K562 (cell line): ENCODE measurements around the gene NR3C1. TPM values are rescaled to one million over a fixed set of nuclear protein-coding genes. Genes with fewer than 3 reads are reported as not detected.

Source experiments
- ATAC-seq: fragments of 200-7000 bp; cut with Tn5 transposase; 3 replicates; pipeline ENCODE4 v1.9.1; 2020; ENCODE audit warnings: moderate library complexity
- BruUV-seq: library from RNA; stranded (reverse); fragments of 400-500 nt; replicated peaks from 2 replicates; lab custom pipeline; 2021; lab: Mats Ljungman, UMichigan
- CTCF ChIA-PET: fragments of 300-600 bp; formaldehyde crosslinking; extraction: SDS; loops from one replicate; lab custom pipeline; 2021; ENCODE audit warnings: low intra/inter-chr PET ratio; lab: Yijun Ruan, JAX
- POLR2A ChIA-PET: fragments of 300-600, 350-650 bp; sonication (Branson Sonifier 250); formaldehyde crosslinking; extraction: SDS; loops from one replicate; lab custom pipeline; 2021; ENCODE audit warnings: antibody characterized with exemption, inconsistent platforms; lab: Yijun Ruan, JAX
- DNase-seq, 4 experiments: peaks; one replicate each; pipeline versions ENCODE4 v3.0.0 to v3.0.0-alpha.2; 2011 to 2018; ENCODE audit warnings: low spot score in 3 of 4, mixed read lengths in 3 of 4; ENCODE audit errors: extremely low read depth in 1 of 4
- FAIRE-seq: peaks from 2 replicates; lab custom pipeline; 2011; peaks lifted over from hg19 to GRCh38; lab: Jason Lieb, UNC
- H2AFZ ChIP-seq: 2 replicates; pipeline ENCODE4 v1.6.0; 2011; ENCODE audit warnings: low read depth, low read length, control low read depth, inconsistent platforms
- H3K27ac ChIP-seq: fragments of 200-600 bp; 3 replicates; pipeline ENCODE4 v1.8.0; 2011; ENCODE audit warnings: low read depth, mild to moderate bottlenecking, control low read depth, inconsistent platforms, low read length, moderate library complexity, mixed read lengths; ENCODE audit errors: extremely low read depth
- H3K27me3 ChIP-seq, 2 experiments: fragments of 300-600 bp in 1 of 2; 2 replicates in 1 of 2; 3 replicates in 1 of 2; pipeline versions ENCODE4 v1.6.0 to v1.8.0; 2011; ENCODE audit warnings: inconsistent platforms in 2 of 2, low read length in 2 of 2, mild to moderate bottlenecking in 1 of 2, mixed read lengths in 1 of 2, moderate library complexity in 1 of 2; ENCODE audit not compliant: control insufficient read depth in 2 of 2, insufficient read depth in 2 of 2
- H3K36me3 ChIP-seq: fragments of 300-600 bp; 3 replicates; pipeline ENCODE4 v1.8.0; 2011; ENCODE audit warnings: mild to moderate bottlenecking, low read length, inconsistent platforms; ENCODE audit not compliant: control insufficient read depth, insufficient read depth
- H3K4me1 ChIP-seq, 2 experiments: fragments of 200-600 bp in 1 of 2; replicated peaks in 1 of 2; 2 replicates in 1 of 2; 3 replicates in 1 of 2; pipeline versions ENCODE4 v1.5.1 to v1.8.0; 2011; ENCODE audit warnings: inconsistent platforms in 2 of 2, low read length in 2 of 2, mild to moderate bottlenecking in 1 of 2, mixed read lengths in 1 of 2, moderate library complexity in 1 of 2; ENCODE audit not compliant: control insufficient read depth in 2 of 2, insufficient read depth in 2 of 2
- H3K4me2 ChIP-seq: 2 replicates; pipeline ENCODE4 v1.6.1; 2011; ENCODE audit warnings: low read length, control low read depth, inconsistent platforms, mixed read lengths; ENCODE audit not compliant: insufficient read depth
- H3K4me3 ChIP-seq: fragments of 200-600 bp; sonication (generic), shearing (Covaris generic); 2 replicates; pipeline ENCODE4 v1.5.1; 2016; ENCODE audit warnings: control low read depth, inconsistent platforms
- H3K79me2 ChIP-seq: fragments of 200-600 bp; 3 replicates; pipeline ENCODE4 v1.8.0; 2011; ENCODE audit warnings: low read length, inconsistent platforms; ENCODE audit not compliant: control insufficient read depth, insufficient read depth
- H3K9ac ChIP-seq, 2 experiments: 2 replicates each; pipeline versions ENCODE4 v1.6.0 to v1.6.1; 2011; ENCODE audit warnings: low read depth in 2 of 2, low read length in 2 of 2, control low read depth in 1 of 2, inconsistent platforms in 1 of 2, mild to moderate bottlenecking in 1 of 2, mixed read lengths in 1 of 2; ENCODE audit not compliant: insufficient read depth in 1 of 2
- H3K9me1 ChIP-seq: one replicate; pipeline ENCODE4 v1.6.0; 2011; ENCODE audit warnings: inconsistent platforms, mild to moderate bottlenecking, low read length, moderate library complexity; ENCODE audit not compliant: control insufficient read depth, insufficient read depth
- H3K9me3 ChIP-seq: replicated peaks from 2 replicates; pipeline ENCODE4 v1.5.1; 2011; ENCODE audit warnings: low read depth, low read length, inconsistent platforms; ENCODE audit not compliant: control insufficient read depth, insufficient read depth
- H4K20me1 ChIP-seq: replicated peaks from 2 replicates; pipeline ENCODE4 v1.6.1; 2011; ENCODE audit warnings: low read length, inconsistent platforms, mixed read lengths; ENCODE audit not compliant: control insufficient read depth, insufficient read depth
- CCAR2 ChIP-seq: fragments of 200-400 bp; formaldehyde crosslinking; IDR thresholded peaks from 2 replicates; pipeline ENCODE4 v1.6.1; 2017; ENCODE audit warnings: mild to moderate bottlenecking, low read depth, low read length
- FOXM1 ChIP-seq, 2 experiments: fragments of 450-650 bp in 1 of 2; sonication (generic) in 1 of 2; formaldehyde crosslinking in 1 of 2; IDR thresholded peaks; 2 replicates each; pipeline versions ENCODE4 v1.6.1 to v1.9.0; 2017 to 2022; ENCODE audit warnings: low read depth in 2 of 2, mild to moderate bottlenecking in 2 of 2, missing genetic modification reagents in 1 of 2, moderate library complexity in 1 of 2
- NFE2L1 ChIP-seq: fragments of 450-650 bp; IDR thresholded peaks from 2 replicates; pipeline ENCODE4 v1.6.1; 2016; ENCODE audit warnings: missing genetic modification characterization, low read depth, mild to moderate bottlenecking, missing compliant biosample characterization, moderate library complexity, borderline replicate concordance
- NR4A1 ChIP-seq, 2 experiments: fragments of 250-450 bp in 1 of 2; fragments of 450-650 bp in 1 of 2; sonication (Bioruptor Pico) in 1 of 2; IDR thresholded peaks; 2 replicates each; pipeline versions ENCODE4 v1.4.0 to v1.6.1; 2016 to 2020; ENCODE audit warnings: mild to moderate bottlenecking in 2 of 2, missing compliant biosample characterization in 1 of 2, missing genetic modification characterization in 1 of 2, moderate library complexity in 1 of 2
- RAD21 ChIP-seq, 2 experiments: fragments of 250-450 bp in 1 of 2; fragments of 450-650 bp in 1 of 2; sonication (Bioruptor Pico) in 1 of 2; formaldehyde crosslinking in 1 of 2; IDR thresholded peaks in 1 of 2; conservative IDR thresholded peaks in 1 of 2; 2 replicates each; pipeline versions ENCODE4 v1.4.0 to v1.8.0; 2020 to 2022; ENCODE audit warnings: mild to moderate bottlenecking in 2 of 2, moderate library complexity in 1 of 2
- TCFL5 ChIP-seq: fragments of 250-450 bp; sonication (Bioruptor Pico); conservative IDR thresholded peaks from 2 replicates; pipeline ENCODE4 v1.6.1; 2021; ENCODE audit warnings: mild to moderate bottlenecking, moderate library complexity, matching md5 sums
- ZNF282 ChIP-seq: sonication (generic); formaldehyde crosslinking; IDR thresholded peaks from 2 replicates; pipeline ENCODE4 v1.8.1; 2023; ENCODE audit warnings: missing genetic modification reagents
- ZNF785 ChIP-seq: fragments of 250-450 bp; sonication (Bioruptor Pico); IDR thresholded peaks from 2 replicates; pipeline ENCODE4 v1.4.0; 2020; ENCODE audit warnings: mild to moderate bottlenecking
- ZSCAN29 ChIP-seq: fragments of 450-650 bp; IDR thresholded peaks from 2 replicates; pipeline ENCODE4 v1.6.1; 2017
- WGBS: fragments of 100-300 bp; shearing (Covaris generic); methylation state at CpG from one replicate; pipeline ENCODE4 v1.1.6; 2016; ENCODE audit warnings: low coverage, mixed read lengths; ENCODE audit not compliant: insufficient coverage; ENCODE audit errors: missing lambda C conversion rate; 5-methylcytosine and 5-hydroxymethylcytosine counted together
- in situ Hi-C: fragments of 300-500 bp; cut with MboI; formaldehyde crosslinking; loops from 4 replicates; pipeline ENCODE4 v1.15.0; 2018; ENCODE audit warnings: inconsistent platforms, mixed read lengths
- intact Hi-C: fragments of 100-400 bp; cut with micrococcal nuclease; formaldehyde crosslinking; loops from 2 replicates; pipeline ENCODE4 v1.14.2; 2022
- polyA plus RNA-seq, 8 experiments: library from polyadenylated mRNA; depleted of rRNA in 4 of 8; stranded (reverse) in 5 of 8; unstranded in 3 of 8; fragments of >200 nt; fragmentation: Nextera tagmentation in 2 of 8; fragmentation: Illumina TruSeq in 1 of 8; extraction: Ambion mirVana in 2 of 8; extraction: Trizol in 1 of 8; gene quantifications; 2 replicates each; pipeline versions ENCODE4 v1.2.1 to v1.2.3, GENCODE V29; 2011 to 2014; ENCODE audit warnings: inconsistent platforms in 1 of 8, missing spikeins in 1 of 8
- total RNA-seq, 7 experiments: library from RNA; depleted of rRNA in 6 of 7; stranded (reverse); fragments of >200 nt in 6 of 7; fragmentation: Illumina TruSeq in 2 of 7; extraction: Trizol in 2 of 7; gene quantifications; 2 replicates each; pipeline versions ENCODE4 v1.2.1 to v1.2.3, GENCODE V29; 2011 to 2021; ENCODE audit warnings: low replicate concordance in 1 of 7
- TF ChIP-seq, protein P1 (sequence below): fragments of 450-650 bp; IDR thresholded peaks from 2 replicates; pipeline ENCODE4 v1.6.1; 2017; ENCODE audit warnings: antibody characterized with exemption, mild to moderate bottlenecking
- TF ChIP-seq, protein P2 (sequence below): IDR thresholded peaks from 2 replicates; pipeline ENCODE4 v1.6.1; 2012; ENCODE audit warnings: low read depth, low read length, improper control_type of control experiment, borderline replicate concordance

Gene NR3C1
- total and polyA plus RNA-seq, 9 of the 15 experiments (the other 6 are each of a cell fraction or from before 2014, with no cell fraction given): 8.2 to 36.0 (median 15.0) TPM

DNA sequence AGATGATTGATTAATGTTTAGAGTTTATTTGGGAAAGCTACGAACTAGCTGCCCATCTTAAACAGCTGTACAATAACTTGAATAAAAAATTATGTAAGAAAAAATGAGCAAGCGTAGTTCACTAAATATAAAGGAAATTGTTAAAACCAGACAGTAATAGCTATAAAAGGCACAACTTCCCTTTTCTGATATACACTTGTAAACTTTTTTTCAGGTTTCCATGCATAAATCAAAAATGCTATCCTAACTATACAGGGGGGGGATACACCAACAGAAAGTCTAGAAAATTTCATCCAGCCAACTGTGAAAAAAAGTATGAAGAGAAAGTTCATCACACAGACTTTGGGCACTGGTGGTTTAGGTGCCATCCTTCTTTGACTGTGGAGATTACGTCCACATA lies 122.3 kb downstream of the NR3C1 start:
- ChIA-PET POLR2A (interaction anchor here (0.6 to 0.7 kb wide), 2 partner anchors 9 to 196 kb away, joined by 3 read pairs; no protein-coding TSS in a partner anchor), CTCF (interaction anchor here (0.6 kb wide), 1 partner anchor 10 kb away, joined by 5 read pairs; no protein-coding TSS in a partner anchor)
- H3K9me1 ChIP-seq: no peaks in the 10 kb centered on the region
- H4K20me1 ChIP-seq: no peaks in the 10 kb centered on the region
- TF ChIP-seq, protein P1, sequence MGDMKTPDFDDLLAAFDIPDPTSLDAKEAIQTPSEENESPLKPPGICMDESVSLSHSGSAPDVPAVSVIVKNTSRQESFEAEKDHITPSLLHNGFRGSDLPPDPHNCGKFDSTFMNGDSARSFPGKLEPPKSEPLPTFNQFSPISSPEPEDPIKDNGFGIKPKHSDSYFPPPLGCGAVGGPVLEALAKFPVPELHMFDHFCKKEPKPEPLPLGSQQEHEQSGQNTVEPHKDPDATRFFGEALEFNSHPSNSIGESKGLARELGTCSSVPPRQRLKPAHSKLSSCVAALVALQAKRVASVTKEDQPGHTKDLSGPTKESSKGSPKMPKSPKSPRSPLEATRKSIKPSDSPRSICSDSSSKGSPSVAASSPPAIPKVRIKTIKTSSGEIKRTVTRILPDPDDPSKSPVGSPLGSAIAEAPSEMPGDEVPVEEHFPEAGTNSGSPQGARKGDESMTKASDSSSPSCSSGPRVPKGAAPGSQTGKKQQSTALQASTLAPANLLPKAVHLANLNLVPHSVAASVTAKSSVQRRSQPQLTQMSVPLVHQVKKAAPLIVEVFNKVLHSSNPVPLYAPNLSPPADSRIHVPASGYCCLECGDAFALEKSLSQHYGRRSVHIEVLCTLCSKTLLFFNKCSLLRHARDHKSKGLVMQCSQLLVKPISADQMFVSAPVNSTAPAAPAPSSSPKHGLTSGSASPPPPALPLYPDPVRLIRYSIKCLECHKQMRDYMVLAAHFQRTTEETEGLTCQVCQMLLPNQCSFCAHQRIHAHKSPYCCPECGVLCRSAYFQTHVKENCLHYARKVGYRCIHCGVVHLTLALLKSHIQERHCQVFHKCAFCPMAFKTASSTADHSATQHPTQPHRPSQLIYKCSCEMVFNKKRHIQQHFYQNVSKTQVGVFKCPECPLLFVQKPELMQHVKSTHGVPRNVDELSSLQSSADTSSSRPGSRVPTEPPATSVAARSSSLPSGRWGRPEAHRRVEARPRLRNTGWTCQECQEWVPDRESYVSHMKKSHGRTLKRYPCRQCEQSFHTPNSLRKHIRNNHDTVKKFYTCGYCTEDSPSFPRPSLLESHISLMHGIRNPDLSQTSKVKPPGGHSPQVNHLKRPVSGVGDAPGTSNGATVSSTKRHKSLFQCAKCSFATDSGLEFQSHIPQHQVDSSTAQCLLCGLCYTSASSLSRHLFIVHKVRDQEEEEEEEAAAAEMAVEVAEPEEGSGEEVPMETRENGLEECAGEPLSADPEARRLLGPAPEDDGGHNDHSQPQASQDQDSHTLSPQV: no peak
- TF ChIP-seq NR4A1 (CRISPR knock-in tag; IDR thresholded peaks at IDR 0.05) (no peak), NR4A1 (tag; IDR thresholded peaks at IDR 0.05) (no peak), RAD21 (CRISPR knock-in tag; conservative IDR thresholded peaks at IDR 0.05 in 1 of 2, IDR thresholded peaks at IDR 0.05 in 1 of 2) (no peak), ZSCAN29 (no peak), ZNF282 (CRISPR knock-in tag) (no peak), CCAR2 (no peak), NFE2L1 (no peak), TCFL5 (no peak), ZNF785 (no peak), FOXM1 (IDR thresholded peaks at IDR 0.05; ENCODE audit: low read depth) (no peak), FOXM1 (CRISPR knock-in tag; IDR thresholded peaks at IDR 0.05; ENCODE audit: low read depth) (no peak)
- TF ChIP-seq, protein P2, sequence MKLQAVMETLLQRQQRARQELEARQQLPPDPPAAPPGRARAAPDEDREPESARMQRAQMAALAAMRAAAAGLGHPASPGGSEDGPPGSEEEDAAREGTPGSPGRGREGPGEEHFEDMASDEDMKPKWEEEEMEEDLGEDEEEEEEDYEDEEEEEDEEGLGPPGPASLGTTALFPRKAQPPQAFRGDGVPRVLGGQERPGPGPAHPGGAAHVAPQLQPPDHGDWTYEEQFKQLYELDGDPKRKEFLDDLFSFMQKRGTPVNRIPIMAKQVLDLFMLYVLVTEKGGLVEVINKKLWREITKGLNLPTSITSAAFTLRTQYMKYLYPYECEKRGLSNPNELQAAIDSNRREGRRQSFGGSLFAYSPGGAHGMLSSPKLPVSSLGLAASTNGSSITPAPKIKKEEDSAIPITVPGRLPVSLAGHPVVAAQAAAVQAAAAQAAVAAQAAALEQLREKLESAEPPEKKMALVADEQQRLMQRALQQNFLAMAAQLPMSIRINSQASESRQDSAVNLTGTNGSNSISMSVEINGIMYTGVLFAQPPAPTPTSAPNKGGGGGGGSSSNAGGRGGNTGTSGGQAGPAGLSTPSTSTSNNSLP: no peak
- H3K4me2 ChIP-seq: no peak overlapping the region
- no peak overlapping the region for H3K9ac ChIP-seq
- H2AFZ ChIP-seq: no peak overlapping the region
- no TSS peak for BruUV-seq
- H3K79me2 ChIP-seq: no peaks in the 10 kb centered on the region
- no peak overlapping the region for H3K27ac ChIP-seq
- ATAC-seq: no peak
- no peaks in the 10 kb centered on the region for H3K9me3 ChIP-seq
- FAIRE-seq: no peak
- in situ Hi-C loops: no loop called here
- WGBS: 95% methylated on average over 3 of the region's 3 CpGs
- H3K4me1 ChIP-seq: no peaks in the 10 kb centered on the region
- peaks cover 18% of the 10 kb centered on the region; the same call in 2 of the 3 replicates for H3K36me3 ChIP-seq
- intact Hi-C loops: no loop called here
- no peak for DNase-seq
- H3K27me3 ChIP-seq: no peaks in the 10 kb centered on the region
- H3K4me3 ChIP-seq: no peak overlapping the region
